ENCODE data around the gene CDCP2. TPM values are rescaled to one million over a fixed set of nuclear protein-coding genes. Genes with fewer than 3 reads are reported as not detected.

CDCP2 gene
- polyA plus RNA-seq, 2 of the 4 experiments (the other 2 are of a cell fraction): not detected

DNA sequence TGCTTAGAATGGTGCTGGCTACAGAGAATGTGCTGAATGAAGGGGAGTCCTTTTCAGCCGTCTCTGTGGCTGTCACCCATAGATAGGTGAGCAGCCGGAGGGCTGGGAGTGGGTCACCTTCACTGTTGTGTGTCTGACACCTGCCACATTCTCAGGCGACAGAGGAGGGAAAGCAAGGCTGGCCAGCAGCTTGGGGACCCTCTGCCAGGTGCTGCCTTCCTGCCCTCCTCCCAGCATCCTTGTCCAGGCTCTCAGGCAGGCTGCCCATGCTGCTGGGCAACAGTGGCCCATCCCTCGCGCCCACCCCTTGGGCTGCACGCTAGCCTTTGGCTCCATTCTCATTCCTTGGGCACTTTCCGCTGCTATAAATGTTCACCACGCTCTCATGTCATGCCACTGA lies 24.9 kb upstream of the CDCP2 start:
- DNase-seq (ENCODE audit: low read depth in 1 of 2, low spot score in 1 of 2) (no peak), ATAC-seq (no peak), FAIRE-seq (no peak)
- no peak overlapping the region for H3K27ac ChIP-seq
- ChIA-PET CTCF (no interaction called here), POLR2A (no interaction called here)
- no peak overlapping the region for H3K4me2 ChIP-seq
- no peak for TF ChIP-seq RAD21 (conservative IDR thresholded peaks at IDR 0.05 in 1 of 2, IDR thresholded peaks at IDR 0.05 in 1 of 2)
- no peak for TF ChIP-seq HOXB13 (CRISPR knock-in tag; IDR thresholded peaks at IDR 0.05; ENCODE audit: low read depth)
- no peak for TF ChIP-seq EHMT2 (IDR thresholded peaks at IDR 0.05; ENCODE audit: low read depth)
- no peak for TF ChIP-seq RARB (CRISPR knock-in tag; IDR thresholded peaks at IDR 0.05)
- TF ChIP-seq RFX5 (IDR thresholded peaks at IDR 0.05): no peak
- TF ChIP-seq POLR2A (IDR thresholded peaks at IDR 0.05; ENCODE audit: low read length): no peak
- TF ChIP-seq TFCP2L1 (CRISPR knock-in tag; IDR thresholded peaks at IDR 0.05): no peak
- WGBS (ENCODE audit: missing lambda C conversion rate): 85% methylated on average over 8 of the region's 8 CpGs
- H3K4me3 ChIP-seq: no peak overlapping the region
- H3K4me1 ChIP-seq: no peaks in the 10 kb centered on the region
- no peaks in the 10 kb centered on the region for H3K9me3 ChIP-seq

DNA sequence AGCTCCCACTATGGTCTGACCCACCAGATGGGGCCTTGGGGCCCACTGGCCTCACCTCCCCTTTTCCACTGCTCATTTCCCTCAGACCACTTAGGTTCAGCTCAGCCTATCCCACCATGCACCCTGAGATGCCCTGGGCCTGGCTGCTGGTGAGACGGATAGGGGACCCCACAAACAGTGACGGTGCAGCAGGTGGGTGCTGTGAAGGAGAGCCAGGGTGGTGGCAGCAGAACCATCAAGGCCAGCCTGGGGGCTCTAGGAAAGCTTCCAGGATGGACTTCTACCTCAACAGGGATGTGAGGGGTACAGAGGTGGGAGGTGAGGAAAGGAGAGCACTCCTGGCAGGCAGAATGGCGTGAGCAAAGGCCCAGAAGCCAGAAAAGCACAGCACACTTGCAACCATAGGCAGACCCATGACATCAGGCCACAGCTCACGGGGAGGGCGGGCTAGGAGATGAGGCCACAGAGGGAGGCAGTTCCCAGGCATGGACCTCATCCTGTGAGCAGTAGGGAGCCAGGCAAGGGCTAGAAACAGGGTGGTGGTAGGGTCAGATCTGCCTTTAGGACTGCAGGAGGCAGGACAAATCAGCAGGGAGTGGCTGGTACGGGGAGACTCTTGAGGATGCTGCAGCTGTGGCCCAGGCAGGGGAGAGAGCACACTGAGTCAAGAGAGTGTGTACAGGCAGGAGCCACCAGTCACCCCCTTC lies 24.0 kb upstream of the CDCP2 start:
- Histone ChIP-seq H3K4me3 (no peak overlapping the region), H3K4me2 (no peak overlapping the region), H3K27ac (no peak overlapping the region), H3K4me1 (no peaks in the 10 kb centered on the region), H3K9me3 (no peaks in the 10 kb centered on the region)
- no peak for ATAC-seq
- ChIA-PET CTCF (interaction anchor here (0.5 kb wide), 1 partner anchor 34 kb away, joined by 3 read pairs; no protein-coding TSS in a partner anchor), POLR2A (no interaction called here)
- 86% methylated on average over 4 of the region's 6 CpGs for WGBS (ENCODE audit: missing lambda C conversion rate)
- no peak for DNase-seq (ENCODE audit: low read depth in 1 of 2, low spot score in 1 of 2)
- no peak for FAIRE-seq
- TF ChIP-seq, protein P1, sequence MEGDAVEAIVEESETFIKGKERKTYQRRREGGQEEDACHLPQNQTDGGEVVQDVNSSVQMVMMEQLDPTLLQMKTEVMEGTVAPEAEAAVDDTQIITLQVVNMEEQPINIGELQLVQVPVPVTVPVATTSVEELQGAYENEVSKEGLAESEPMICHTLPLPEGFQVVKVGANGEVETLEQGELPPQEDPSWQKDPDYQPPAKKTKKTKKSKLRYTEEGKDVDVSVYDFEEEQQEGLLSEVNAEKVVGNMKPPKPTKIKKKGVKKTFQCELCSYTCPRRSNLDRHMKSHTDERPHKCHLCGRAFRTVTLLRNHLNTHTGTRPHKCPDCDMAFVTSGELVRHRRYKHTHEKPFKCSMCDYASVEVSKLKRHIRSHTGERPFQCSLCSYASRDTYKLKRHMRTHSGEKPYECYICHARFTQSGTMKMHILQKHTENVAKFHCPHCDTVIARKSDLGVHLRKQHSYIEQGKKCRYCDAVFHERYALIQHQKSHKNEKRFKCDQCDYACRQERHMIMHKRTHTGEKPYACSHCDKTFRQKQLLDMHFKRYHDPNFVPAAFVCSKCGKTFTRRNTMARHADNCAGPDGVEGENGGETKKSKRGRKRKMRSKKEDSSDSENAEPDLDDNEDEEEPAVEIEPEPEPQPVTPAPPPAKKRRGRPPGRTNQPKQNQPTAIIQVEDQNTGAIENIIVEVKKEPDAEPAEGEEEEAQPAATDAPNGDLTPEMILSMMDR (IDR thresholded peaks at IDR 0.05): no peak
- no peak for TF ChIP-seq EHMT2 (IDR thresholded peaks at IDR 0.05; ENCODE audit: low read depth)
- TF ChIP-seq NFE2L2 (conservative IDR thresholded peaks at IDR 0.05; ENCODE audit: low read length): no peak
- no peak for TF ChIP-seq ZNF302 (CRISPR knock-in tag; IDR thresholded peaks at IDR 0.05)
- TF ChIP-seq KDM5A (IDR thresholded peaks at IDR 0.05): no peak
- no peak for TF ChIP-seq HOXB13 (CRISPR knock-in tag; IDR thresholded peaks at IDR 0.05; ENCODE audit: low read depth)
- no peak for TF ChIP-seq JUNB (IDR thresholded peaks at IDR 0.05)
- TF ChIP-seq RCOR1 (IDR thresholded peaks at IDR 0.05; ENCODE audit: low read depth, low read length): no peak
- no peak for TF ChIP-seq HEYL (CRISPR knock-in tag; IDR thresholded peaks at IDR 0.05)
- TF ChIP-seq CEBPB (IDR thresholded peaks at IDR 0.05): no peak
- no peak for TF ChIP-seq SREBF2 (IDR thresholded peaks at IDR 0.05)

DNA sequence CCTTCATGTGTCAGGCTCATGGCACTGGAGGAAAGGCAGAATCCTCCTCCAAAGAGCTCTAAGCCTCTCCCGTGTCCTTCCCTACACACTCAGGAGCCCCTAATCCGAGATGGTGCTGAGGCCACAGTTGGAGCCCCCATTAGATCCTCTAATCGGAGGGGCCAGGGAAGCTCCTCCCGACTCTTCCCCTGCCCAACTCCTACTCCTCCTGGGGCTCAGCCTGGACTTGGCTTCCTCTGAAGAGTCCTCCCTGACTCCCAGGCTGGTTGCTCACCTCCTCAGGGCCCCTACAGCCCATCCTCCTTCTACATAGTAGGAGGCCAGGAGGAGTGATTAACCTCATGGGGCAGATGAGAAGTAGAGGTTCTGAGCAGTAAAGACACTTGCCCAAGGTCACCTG lies 21.3 kb upstream of the CDCP2 start:
- Histone ChIP-seq H3K4me2 (no peak overlapping the region), H3K9me3 (no peaks in the 10 kb centered on the region), H3K27ac (no peak overlapping the region), H3K4me3 (no peak overlapping the region), H3K4me1 (no peaks in the 10 kb centered on the region)
- TF ChIP-seq GATA3 (IDR thresholded peaks at IDR 0.05; ENCODE audit: borderline replicate concordance) (no peak), JUN (IDR thresholded peaks at IDR 0.05) (no peak), TP53 (CRISPR knock-in tag; IDR thresholded peaks at IDR 0.05) (no peak), CEBPB (IDR thresholded peaks at IDR 0.05) (no peak), SMC3 (IDR thresholded peaks at IDR 0.05) (no peak)
- POLR2A ChIA-PET: no interaction called here
- no peak for FAIRE-seq
- 74% methylated on average over 4 of the region's 4 CpGs for WGBS (ENCODE audit: missing lambda C conversion rate)
- CTCF ChIA-PET: interaction anchor here (1.2 kb wide), 1 partner anchor 12 kb away, joined by 3 read pairs; no protein-coding TSS in a partner anchor
- ATAC-seq: no peak
- DNase-seq (ENCODE audit: low read depth in 1 of 2, low spot score in 1 of 2): no peak

DNA sequence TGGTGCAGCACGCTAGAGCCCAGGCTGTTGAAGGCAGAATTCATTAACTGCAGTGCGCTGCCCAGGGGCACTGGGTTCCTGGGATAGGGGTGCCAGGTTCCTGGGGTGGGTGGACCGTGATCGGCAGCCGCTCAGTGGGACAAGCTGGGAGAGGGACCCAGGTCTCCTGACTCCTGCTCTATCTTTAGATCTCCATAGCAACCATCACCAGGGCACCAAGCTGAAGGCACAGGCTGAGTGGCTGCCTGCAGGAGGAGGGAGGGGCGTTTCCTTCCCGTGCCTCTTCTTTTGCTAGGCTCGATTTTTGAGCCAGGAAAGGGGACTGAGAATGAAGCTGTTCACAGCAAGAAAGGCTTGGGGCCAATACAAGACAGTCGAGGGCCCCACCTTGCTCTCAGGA lies 20.9 kb upstream of the CDCP2 start:
- ChIA-PET CTCF (interaction anchor here (0.8 to 1.2 kb wide), 2 partner anchors 11 to 37 kb away, joined by 3 to 5 read pairs; no protein-coding TSS in a partner anchor), POLR2A (no interaction called here)
- H3K4me3 ChIP-seq: no peak overlapping the region
- WGBS (ENCODE audit: missing lambda C conversion rate): 39% methylated on average over 4 of the region's 9 CpGs
- FAIRE-seq (no peak), ATAC-seq (no peak), DNase-seq (ENCODE audit: low read depth in 1 of 2, low spot score in 1 of 2) (no peak)
- no peak overlapping the region for H3K27ac ChIP-seq
- no peak for TF ChIP-seq CEBPB (IDR thresholded peaks at IDR 0.05)
- TF ChIP-seq EHMT2 (IDR thresholded peaks at IDR 0.05; ENCODE audit: low read depth): no peak
- no peaks in the 10 kb centered on the region for H3K4me1 ChIP-seq
- no peak overlapping the region for H3K4me2 ChIP-seq
- no peaks in the 10 kb centered on the region for H3K9me3 ChIP-seq

All from A549 (cell line).